ENCODE data around the gene CIC. TPM values are rescaled to one million over a fixed set of nuclear protein-coding genes. Genes with fewer than 3 reads are reported as not detected.

The CIC gene
- total and polyA plus RNA-seq, 9 of the 15 experiments (the other 6 are each of a cell fraction or from before 2014, with no cell fraction given) = 0.07 to 44.7 (median 8.6) TPM

DNA sequence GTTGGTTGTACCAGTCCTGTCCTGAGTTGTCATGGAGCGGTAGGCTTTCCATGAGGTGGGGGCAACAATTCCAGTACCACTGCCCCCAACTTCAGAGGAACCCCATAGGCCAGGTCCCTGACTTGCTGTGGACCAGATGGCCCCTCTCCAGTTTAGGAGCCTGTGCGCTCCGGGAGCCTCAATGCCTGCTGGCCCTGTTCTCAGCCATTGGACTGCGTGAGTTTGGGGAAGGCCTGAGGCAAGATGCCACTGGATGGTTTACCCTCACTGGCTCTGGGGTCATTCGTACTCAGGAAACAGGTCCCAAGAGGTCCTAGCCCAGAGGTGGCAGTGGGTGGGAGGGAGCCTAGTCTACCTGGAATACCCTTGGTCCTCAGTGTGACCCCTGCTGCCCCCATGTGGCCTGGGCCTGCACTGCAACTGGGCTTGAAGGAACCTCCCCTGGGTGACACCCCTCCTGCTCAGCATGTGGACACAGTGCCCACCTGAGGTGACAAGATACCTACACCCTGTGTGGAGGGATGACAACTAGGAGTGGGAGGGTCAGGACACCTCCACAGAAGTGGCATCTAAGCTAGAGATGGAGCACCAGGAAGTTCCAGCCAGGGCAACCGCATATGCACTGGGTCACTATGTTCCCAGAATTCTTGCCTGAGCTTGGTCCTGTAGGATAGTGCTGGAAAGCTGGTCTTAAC lies 26.9 kb downstream of the CIC start (continued):
- TF ChIP-seq, protein P1, sequence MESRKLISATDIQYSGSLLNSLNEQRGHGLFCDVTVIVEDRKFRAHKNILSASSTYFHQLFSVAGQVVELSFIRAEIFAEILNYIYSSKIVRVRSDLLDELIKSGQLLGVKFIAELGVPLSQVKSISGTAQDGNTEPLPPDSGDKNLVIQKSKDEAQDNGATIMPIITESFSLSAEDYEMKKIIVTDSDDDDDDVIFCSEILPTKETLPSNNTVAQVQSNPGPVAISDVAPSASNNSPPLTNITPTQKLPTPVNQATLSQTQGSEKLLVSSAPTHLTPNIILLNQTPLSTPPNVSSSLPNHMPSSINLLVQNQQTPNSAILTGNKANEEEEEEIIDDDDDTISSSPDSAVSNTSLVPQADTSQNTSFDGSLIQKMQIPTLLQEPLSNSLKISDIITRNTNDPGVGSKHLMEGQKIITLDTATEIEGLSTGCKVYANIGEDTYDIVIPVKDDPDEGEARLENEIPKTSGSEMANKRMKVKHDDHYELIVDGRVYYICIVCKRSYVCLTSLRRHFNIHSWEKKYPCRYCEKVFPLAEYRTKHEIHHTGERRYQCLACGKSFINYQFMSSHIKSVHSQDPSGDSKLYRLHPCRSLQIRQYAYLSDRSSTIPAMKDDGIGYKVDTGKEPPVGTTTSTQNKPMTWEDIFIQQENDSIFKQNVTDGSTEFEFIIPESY (CRISPR knock-in tag; IDR thresholded peaks at IDR 0.05) = no peak
- TF ChIP-seq YBX1 (IDR thresholded peaks at IDR 0.05) (no peak), NRF1 (conservative IDR thresholded peaks at IDR 0.05 in 1 of 2, IDR thresholded peaks at IDR 0.05 in 1 of 2) (no peak; a peak in 1 of 4 replicates), SUPT5H (IDR thresholded peaks at IDR 0.05) (peak; percentile 63; the same call in 1 of the 2 replicates), ZNF12 (CRISPR knock-in tag; IDR thresholded peaks at IDR 0.05) (no peak), TAF9B (IDR thresholded peaks at IDR 0.05; ENCODE audit: partially characterized antibody) (no peak), GATA2 (CRISPR knock-in tag; IDR thresholded peaks at IDR 0.05) (no peak), MCM3 (IDR thresholded peaks at IDR 0.05) (no peak), PTRF (tag; IDR thresholded peaks at IDR 0.05) (no peak), NFIX (CRISPR knock-in tag; IDR thresholded peaks at IDR 0.05; ENCODE audit: low read depth) (no peak), NFE2 (IDR thresholded peaks at IDR 0.05; ENCODE audit: low read depth) (no peak), ARHGAP35 (IDR thresholded peaks at IDR 0.05; ENCODE audit: partially characterized antibody) (no peak), RBM14 (IDR thresholded peaks at IDR 0.05; ENCODE audit: borderline replicate concordance, insufficient read depth, low read depth, low read length) (no peak), MTA3 (IDR thresholded peaks at IDR 0.05; ENCODE audit: borderline replicate concordance) (no peak), TEAD1 (CRISPR knock-in tag; IDR thresholded peaks at IDR 0.05) (no peak), POLR2G (IDR thresholded peaks at IDR 0.05; ENCODE audit: low read depth, low read length) (peak; percentile 29; the same call in 1 of the 2 replicates), ATF7 (IDR thresholded peaks at IDR 0.05) (peak; percentile 39; the same call in 1 of the 2 replicates), GABPB2 (CRISPR knock-in tag; conservative IDR thresholded peaks at IDR 0.05) (no peak), ZNF696 (CRISPR knock-in tag; conservative IDR thresholded peaks at IDR 0.05) (no peak), NFATC3 (IDR thresholded peaks at IDR 0.05) (no peak), TAF15 (IDR thresholded peaks at IDR 0.05; ENCODE audit: low read depth, low read length) (no peak), SRSF9 (IDR thresholded peaks at IDR 0.05; ENCODE audit: borderline replicate concordance, low read depth, low read length) (no peak), ILF3 (IDR thresholded peaks at IDR 0.05; ENCODE audit: borderline replicate concordance) (no peak)
- TF ChIP-seq, protein P2, sequence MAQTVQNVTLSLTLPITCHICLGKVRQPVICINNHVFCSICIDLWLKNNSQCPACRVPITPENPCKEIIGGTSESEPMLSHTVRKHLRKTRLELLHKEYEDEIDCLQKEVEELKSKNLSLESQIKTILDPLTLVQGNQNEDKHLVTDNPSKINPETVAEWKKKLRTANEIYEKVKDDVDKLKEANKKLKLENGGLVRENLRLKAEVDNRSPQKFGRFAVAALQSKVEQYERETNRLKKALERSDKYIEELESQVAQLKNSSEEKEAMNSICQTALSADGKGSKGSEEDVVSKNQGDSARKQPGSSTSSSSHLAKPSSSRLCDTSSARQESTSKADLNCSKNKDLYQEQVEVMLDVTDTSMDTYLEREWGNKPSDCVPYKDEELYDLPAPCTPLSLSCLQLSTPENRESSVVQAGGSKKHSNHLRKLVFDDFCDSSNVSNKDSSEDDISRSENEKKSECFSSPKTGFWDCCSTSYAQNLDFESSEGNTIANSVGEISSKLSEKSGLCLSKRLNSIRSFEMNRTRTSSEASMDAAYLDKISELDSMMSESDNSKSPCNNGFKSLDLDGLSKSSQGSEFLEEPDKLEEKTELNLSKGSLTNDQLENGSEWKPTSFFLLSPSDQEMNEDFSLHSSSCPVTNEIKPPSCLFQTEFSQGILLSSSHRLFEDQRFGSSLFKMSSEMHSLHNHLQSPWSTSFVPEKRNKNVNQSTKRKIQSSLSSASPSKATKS (CRISPR knock-in tag; IDR thresholded peaks at IDR 0.05) = no peak
- TF ChIP-seq, protein P3, sequence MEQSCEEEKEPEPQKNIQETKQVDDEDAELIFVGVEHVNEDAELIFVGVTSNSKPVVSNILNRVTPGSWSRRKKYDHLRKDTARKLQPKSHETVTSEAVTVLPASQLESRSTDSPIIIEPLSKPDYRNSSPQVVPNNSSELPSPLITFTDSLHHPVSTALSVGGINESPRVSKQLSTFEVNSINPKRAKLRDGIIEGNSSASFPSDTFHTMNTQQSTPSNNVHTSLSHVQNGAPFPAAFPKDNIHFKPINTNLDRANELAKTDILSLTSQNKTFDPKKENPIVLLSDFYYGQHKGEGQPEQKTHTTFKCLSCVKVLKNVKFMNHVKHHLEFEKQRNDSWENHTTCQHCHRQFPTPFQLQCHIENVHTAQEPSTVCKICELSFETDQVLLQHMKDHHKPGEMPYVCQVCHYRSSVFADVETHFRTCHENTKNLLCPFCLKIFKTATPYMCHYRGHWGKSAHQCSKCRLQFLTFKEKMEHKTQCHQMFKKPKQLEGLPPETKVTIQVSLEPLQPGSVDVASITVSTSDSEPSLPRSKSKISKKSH (CRISPR knock-in tag; IDR thresholded peaks at IDR 0.05) = no peak
